DMS79 treated with DMSO at 0.1 percent for 48 hours (cell line): ENCODE measurements around the gene ZNF222.

Source experiments
- DNase-seq: peaks from one replicate; lab custom pipeline; 2025; lab: John Stamatoyannopoulos, UW

Gene ZNF222

GRCh38 chr19:44025217-44025936, at the start of gene ZNF222:
TSS of gene ZNF222 (plus strand) at chr19:44025379. CDS start at chr19:44025437, 58 bp downstream.
- DNase-seq = peak; percentile 70

GRCh38 chr19:43976732-43977131, 48.4 kb upstream of the ZNF222 start:
- DNase-seq = no peak

DNA sequence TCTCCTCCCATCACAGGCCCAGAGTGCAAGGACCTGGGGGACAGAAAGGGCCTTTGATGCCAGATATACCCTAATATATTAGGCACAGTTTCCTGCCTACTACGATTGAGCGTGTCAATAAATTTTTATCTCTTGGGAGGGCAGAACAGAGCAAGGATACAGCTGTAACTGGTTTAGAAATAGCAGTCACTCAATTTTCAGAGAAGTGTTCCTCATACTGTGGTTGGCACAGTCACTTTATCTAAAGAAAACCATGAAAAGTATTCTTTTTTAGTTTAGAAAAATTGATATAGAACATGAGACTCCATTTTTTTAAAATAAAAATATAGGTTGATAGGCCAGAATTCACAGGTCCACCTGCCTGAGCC, 41.7 kb upstream of the ZNF222 start:
- DNase-seq = no peak

GRCh38 chr19:43983912-43984686, 41.1 kb upstream of the ZNF222 start, which contains the start of gene ZNF155:
TSS of gene ZNF155 (plus strand) at chr19:43984188. CDS start at chr19:43988544, 4,356 bp downstream.
- DNase-seq = peak; percentile 96

DNA sequence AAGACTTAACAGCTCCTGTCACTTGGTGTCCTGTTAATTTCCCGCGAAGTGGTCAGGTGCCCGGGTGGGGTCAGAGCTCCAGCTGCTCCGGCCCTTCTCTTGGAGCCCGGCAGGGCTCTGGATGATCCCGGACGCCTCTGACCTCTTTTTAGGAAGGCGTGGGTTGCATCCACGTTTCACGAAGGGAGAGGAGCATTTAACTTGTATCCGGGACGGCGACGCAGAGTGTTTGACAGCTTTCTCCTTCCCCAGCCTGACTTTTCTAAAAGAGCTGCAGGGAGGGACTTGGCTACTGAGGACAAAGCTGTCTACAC, 40.5 kb upstream of the ZNF222 start:
- no peak for DNase-seq

DNA sequence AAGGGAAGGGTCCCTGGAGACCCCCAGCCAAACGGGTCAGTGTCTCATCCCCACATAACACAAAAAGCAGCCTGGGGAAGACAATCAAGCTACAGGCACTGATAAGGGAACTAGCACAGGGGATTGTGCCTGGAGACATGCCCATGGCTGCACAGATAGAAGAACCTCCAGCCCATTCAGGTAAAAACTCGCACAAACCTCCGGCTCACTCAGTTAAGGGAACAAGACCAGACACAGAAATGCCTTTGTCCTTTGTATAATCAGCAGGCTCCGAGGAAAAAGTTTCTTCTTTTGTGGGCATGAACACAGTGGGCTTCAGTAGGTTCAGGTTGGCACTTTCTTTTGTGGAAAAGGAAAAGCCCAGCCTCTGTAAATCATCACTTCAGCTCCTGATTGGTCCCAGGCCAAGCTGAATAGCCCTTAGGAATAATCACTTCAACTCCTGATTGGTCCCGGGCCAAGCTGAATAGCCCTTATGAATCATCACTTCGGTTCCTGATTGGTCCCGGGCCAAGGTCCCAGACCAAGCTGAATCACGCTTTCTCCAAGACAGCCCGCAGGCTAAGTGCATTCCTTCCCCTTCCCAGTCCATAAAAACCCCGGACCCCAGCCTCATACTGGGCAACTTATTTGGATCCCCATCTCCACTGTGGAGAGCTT, 27.4 kb upstream of the ZNF222 start:
- DNase-seq = no peak

DNA sequence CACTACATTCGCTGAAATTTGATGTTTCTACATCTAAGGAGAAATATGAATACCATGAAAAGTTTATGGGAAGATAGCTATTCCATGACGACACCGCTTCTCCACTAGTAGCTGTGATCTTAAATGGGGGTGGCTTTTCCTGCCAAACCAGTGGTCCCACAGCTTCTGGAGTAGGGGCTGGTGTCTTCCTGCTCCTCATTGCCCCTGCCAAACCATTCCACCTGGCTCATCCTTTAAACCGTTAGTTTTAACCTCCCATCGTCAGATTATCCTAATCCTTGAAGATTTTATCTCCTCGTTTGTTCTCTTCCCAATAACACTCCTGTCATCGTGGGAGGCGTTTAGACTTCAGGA, 23.0 kb upstream of the ZNF222 start:
- no peak for DNase-seq

DNA sequence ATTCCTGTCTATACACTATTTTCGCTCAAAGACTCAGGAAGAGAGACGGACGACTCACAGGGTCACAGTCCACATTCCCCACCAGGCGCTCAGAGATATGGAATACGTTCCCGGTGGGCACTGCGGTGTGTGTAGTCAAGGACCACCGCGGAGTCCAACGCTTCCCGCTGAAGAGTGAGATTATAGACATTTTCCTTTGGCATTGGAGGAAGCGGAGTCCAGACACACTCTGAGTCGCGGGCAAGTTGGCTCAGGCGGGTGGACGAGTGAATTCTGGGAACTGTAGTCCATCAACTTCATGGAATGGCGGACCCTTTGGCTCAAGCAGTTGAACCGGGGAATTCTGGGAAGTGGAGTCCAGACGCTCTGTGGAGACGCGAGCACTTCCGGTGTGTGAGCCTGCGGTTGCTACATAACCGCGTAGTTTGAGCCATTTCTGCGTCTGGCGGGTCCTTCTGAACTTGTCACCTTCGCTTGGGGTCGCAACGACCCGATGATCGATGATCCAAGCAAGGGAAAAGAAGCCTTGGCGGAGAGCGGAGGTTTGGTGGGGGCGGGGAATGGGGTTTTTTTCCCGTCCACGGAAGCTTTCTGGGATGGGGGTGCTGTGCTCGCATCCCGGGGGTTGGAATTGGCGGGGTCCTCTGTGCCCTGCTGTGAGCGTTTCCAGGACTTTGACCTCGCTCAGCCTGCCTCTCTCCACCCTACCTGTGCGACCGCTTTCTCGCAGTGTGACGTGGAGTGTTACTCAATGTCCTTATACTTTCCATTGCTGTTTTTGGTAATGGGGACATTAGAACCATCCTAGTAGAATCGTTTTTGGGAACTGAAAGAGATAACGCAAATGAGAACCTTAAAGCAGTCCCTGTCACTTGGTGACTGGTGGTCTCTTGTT, 22.4 kb upstream of the ZNF222 start, which contains the start of gene ZNF230:
Gene ZNF230, plus strand, starts transcription at position 392 of the 895 bp plus-strand sequence. CDS start 4,122 bp downstream, outside the sequence.
- peak; percentile 91 for DNase-seq

GRCh38 chr19:44003461-44004009, 21.6 kb upstream of the ZNF222 start:
- peak; percentile 12 for DNase-seq

- DNase-seq = no peak
These were observed 19.2 kb upstream of the ZNF222 start for GRCh38 chr19:44005973-44006372.

DNA sequence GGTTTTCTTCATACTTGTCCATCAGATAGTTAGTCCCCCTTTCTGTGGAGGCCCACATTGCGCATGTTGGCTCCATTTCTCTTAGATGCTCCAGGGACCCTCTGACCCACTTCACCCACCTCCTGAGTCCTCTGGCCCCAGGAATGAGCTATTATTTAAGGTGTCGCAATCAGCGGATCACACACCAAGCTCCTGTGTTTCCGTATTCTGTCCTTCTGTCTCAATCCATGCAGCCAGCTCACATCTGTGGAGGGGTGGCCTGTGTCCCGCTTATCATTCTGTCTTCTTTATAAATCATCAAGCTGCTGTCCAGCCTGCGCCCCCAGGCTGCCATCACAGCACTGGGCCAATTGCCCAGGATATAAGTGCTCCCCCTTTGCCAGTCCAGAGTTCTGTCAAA, 17.7 kb upstream of the ZNF222 start:
- no peak for DNase-seq

- no peak for DNase-seq
These were observed 14.7 kb upstream of the ZNF222 start for GRCh38 chr19:44010468-44010867.

DNA sequence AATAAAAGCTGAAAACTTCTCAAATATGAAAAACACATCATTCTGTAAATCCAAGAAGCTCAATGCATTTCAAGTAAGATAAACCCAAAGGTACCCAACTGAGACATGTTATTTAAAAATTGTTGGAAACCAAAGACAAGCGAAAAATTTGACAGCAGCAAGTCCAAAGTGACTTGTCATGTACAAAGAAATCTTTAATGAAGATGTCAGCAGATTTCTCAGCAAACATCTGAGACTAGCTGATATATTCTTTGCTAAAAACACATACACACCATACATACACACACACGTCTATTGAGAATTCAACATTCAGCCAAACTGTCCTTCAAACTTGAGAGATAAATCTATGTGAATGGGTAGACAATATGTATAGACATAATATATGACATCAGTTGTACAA, 5.7 kb upstream of the ZNF222 start:
- DNase-seq = no peak

GRCh38 chr19:44021221-44021620, 4.0 kb upstream of the ZNF222 start:
- no peak for DNase-seq

- DNase-seq = no peak
These were observed 321 bp upstream of the ZNF222 start for GRCh38 chr19:44024900-44025216.

GRCh38 chr19:44026622-44027021, 1.4 kb downstream of the ZNF222 start:
- DNase-seq = no peak

GRCh38 chr19:44032001-44032610, 6.9 kb downstream of the ZNF222 start:
- DNase-seq = no peak

DNA sequence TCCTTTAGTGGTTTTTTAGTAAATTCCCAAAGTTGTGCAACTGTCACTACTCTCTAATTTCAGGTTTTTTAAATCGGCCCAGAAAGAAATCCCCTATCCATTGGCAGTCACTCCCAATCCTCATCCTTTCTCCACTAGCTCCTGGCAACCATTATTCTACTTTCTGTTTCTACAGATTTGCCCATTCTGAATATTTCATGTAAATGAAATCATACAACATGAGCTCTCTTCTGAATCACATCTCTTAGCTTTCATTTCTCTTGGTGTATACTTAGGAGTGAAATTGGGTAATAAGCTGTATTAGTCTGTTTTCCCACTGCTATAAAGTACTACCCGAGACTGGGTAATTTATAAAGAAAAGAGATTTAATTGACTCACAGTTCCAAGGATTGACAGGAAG, 17.0 kb downstream of the ZNF222 start:
- no peak for DNase-seq

- peak; percentile 40 for DNase-seq
These were observed 25.8 kb downstream of the ZNF222 start for GRCh38 chr19:44050740-44051649.
